Gastrocnemius medialis (tissue), 4 donors: ENCODE data around the gene TACC3. TPM values are rescaled to one million over a fixed set of nuclear protein-coding genes. Genes with fewer than 3 reads are reported as not detected.

Experiments used
- ATAC-seq, 2 donors: fragments of 150-250 bp; one replicate each; pipeline ENCODE4 v1.9.1; 2016
- DNase-seq, 2 donors: peaks; one replicate each; pipeline ENCODE4 v3.0.0-alpha.2; 2019
- H3K27ac ChIP-seq, 4 donors: fragments of 200-600 bp; sonication (generic); 1 replicate in 1 of 4; 2 replicates in 3 of 4; pipeline ENCODE4 v1.5.1; 2016 to 2018; ENCODE audit warnings: mild to moderate bottlenecking in 2 of 4, moderate library complexity in 1 of 4
- H3K27me3 ChIP-seq, 3 donors: fragments of 200-600 bp; sonication (generic) in 2 of 3; 1 replicate in 1 of 3; 2 replicates in 2 of 3; pipeline versions ENCODE4 v1.5.1 to v1.6.0; 2016 to 2019; ENCODE audit warnings: mild to moderate bottlenecking in 1 of 3, moderate library complexity in 1 of 3
- H3K36me3 ChIP-seq, 2 donors: fragments of 200-600 bp; sonication (generic) in 1 of 2; one replicate each; pipeline ENCODE4 v1.5.1; 2017 to 2018
- H3K4me1 ChIP-seq, 2 donors: fragments of 200-600 bp; sonication (generic) in 1 of 2; one replicate each; pipeline ENCODE4 v1.5.1; 2016 to 2017; ENCODE audit warnings: mild to moderate bottlenecking in 2 of 2
- H3K4me3 ChIP-seq, 4 donors: fragments of 200-600 bp; sonication (generic) in 3 of 4; 1 replicate in 1 of 4; 2 replicates in 3 of 4; pipeline ENCODE4 v1.5.1; 2016 to 2019; ENCODE audit warnings: mild to moderate bottlenecking in 2 of 4
- H3K9me3 ChIP-seq, 3 donors: fragments of 200-600 bp; sonication (generic) in 2 of 3; 1 replicate in 1 of 3; 2 replicates in 2 of 3; pipeline ENCODE4 v1.5.1; 2016 to 2019
- CTCF ChIP-seq, 5 experiments: fragments of 450-650 bp in 3 of 5; fragments of 200-600 bp in 2 of 5; sonication (generic) in 2 of 5; IDR thresholded peaks in 4 of 5; conservative IDR thresholded peaks in 1 of 5; 1 replicate in 4 of 5; 2 replicates in 1 of 5; pipeline ENCODE4 v1.5.1; 2016 to 2019; ENCODE audit warnings: antibody characterized with exemption in 5 of 5, mild to moderate bottlenecking in 3 of 5, moderate library complexity in 3 of 5
- POLR2A ChIP-seq, 2 donors: fragments of 450-650 bp; IDR thresholded peaks; one replicate each; pipeline ENCODE4 v1.6.1; 2017; ENCODE audit warnings: antibody characterized with exemption in 2 of 2, mild to moderate bottlenecking in 2 of 2, moderate library complexity in 2 of 2
- in situ Hi-C, 4 donors: fragments of 200-750 bp; cut with MboI; loops; one replicate each; pipeline versions ENCODE4 v1.15.0 to v1.8.0; 2017; ENCODE audit warnings: low sequenced_read_pairs in 4 of 4
- intact Hi-C: fragments of 100-400 bp; cut with DNase I; formaldehyde crosslinking; loops from one replicate; pipeline ENCODE4 v1.15.1; 2023; ENCODE audit warnings: low total_unique reads
- total RNA-seq, 4 donors: library from RNA; depleted of rRNA; stranded (reverse); fragments of >200 nt; gene quantifications; one replicate each; pipeline versions ENCODE4 v1.1.0 to v1.2.3, GENCODE V29; 2016

TACC3 gene
- total RNA-seq, 4 donors from 2014 or later, result 1.5 to 3.2 (median 1.9) TPM

- intact Hi-C loops (no loop called here), in situ Hi-C loops (no loop called here)
- Histone ChIP-seq H3K36me3 (no peaks in the 10 kb centered on the region), H3K27ac (no peak overlapping the region), H3K9me3 (no peaks in the 10 kb centered on the region), H3K4me1 (peaks cover 8 to 9% of the 10 kb centered on the region in 2 donors), H3K4me3 (no peak overlapping the region), H3K27me3 (no peaks in the 10 kb centered on the region)
- no peak for DNase-seq
- ATAC-seq, result no peak
- TF ChIP-seq CTCF (IDR thresholded peaks at IDR 0.05 in 4 of 5, conservative IDR thresholded peaks at IDR 0.05 in 1 of 5), result no peak
- no peak for TF ChIP-seq POLR2A (IDR thresholded peaks at IDR 0.05)
Observed at GRCh38 chr4:1785592-1785991, 64.3 kb downstream of the TACC3 start.

GRCh38 chr4:1786544-1787362, 65.4 kb downstream of the TACC3 start:
- intact Hi-C loops, result no loop called here
- TF ChIP-seq POLR2A (IDR thresholded peaks at IDR 0.05) (no peak), CTCF (IDR thresholded peaks at IDR 0.05 in 4 of 5, conservative IDR thresholded peaks at IDR 0.05 in 1 of 5) (no peak)

GRCh38 chr4:1787411-1788077, 66.2 kb downstream of the TACC3 start:
- Histone ChIP-seq H3K4me3 (no peak overlapping the region), H3K9me3 (no peaks in the 10 kb centered on the region), H3K4me1 (peaks cover 8 to 9% of the 10 kb centered on the region in 2 donors), H3K27me3 (peaks cover 1 to 5% (median 3%) of the 10 kb centered on the region in 3 donors), H3K36me3 (no peaks in the 10 kb centered on the region), H3K27ac (no peak overlapping the region)
- TF ChIP-seq CTCF (IDR thresholded peaks at IDR 0.05 in 4 of 5, conservative IDR thresholded peaks at IDR 0.05 in 1 of 5), result no peak
- no peak for TF ChIP-seq POLR2A (IDR thresholded peaks at IDR 0.05)
- in situ Hi-C loops, result no loop called here
- DNase-seq, result no peak
- intact Hi-C loops, result no loop called here
- no peak for ATAC-seq

More at GRCh38 chr4:1786544-1787362, 65.4 kb downstream of the TACC3 start:
- in situ Hi-C loops, result no loop called here
- peaks cover 8 to 9% of the 10 kb centered on the region in 2 donors for H3K4me1 ChIP-seq
- no peaks in the 10 kb centered on the region for H3K27me3 ChIP-seq
- H3K9me3 ChIP-seq, result no peaks in the 10 kb centered on the region
- no peaks in the 10 kb centered on the region for H3K36me3 ChIP-seq
- DNase-seq (no peak), ATAC-seq (no peak)
- H3K27ac ChIP-seq, result no peak overlapping the region
- no peak overlapping the region for H3K4me3 ChIP-seq

- ATAC-seq, result no peak
- H3K9me3 ChIP-seq, result no peaks in the 10 kb centered on the region
- H3K36me3 ChIP-seq, result no peaks in the 10 kb centered on the region
- DNase-seq, result no peak
- H3K4me3 ChIP-seq, result no peak overlapping the region
- H3K27ac ChIP-seq, result no peak overlapping the region
- intact Hi-C loops (no loop called here), in situ Hi-C loops (no loop called here)
- TF ChIP-seq CTCF (IDR thresholded peaks at IDR 0.05 in 4 of 5, conservative IDR thresholded peaks at IDR 0.05 in 1 of 5) (no peak), POLR2A (IDR thresholded peaks at IDR 0.05) (no peak)
- peaks cover 4 to 6% (median 5%) of the 10 kb centered on the region in 3 donors for H3K27me3 ChIP-seq
- peaks cover 8 to 9% of the 10 kb centered on the region in 2 donors for H3K4me1 ChIP-seq
Observed at GRCh38 chr4:1788254-1788973, 67.1 kb downstream of the TACC3 start.
